ENCODE data around the gene DOCK7.
"Not testable (repeated sequence)": the region's sequence is repeated elsewhere in the genome, so short reads cannot be mapped to it uniquely, and the experiment has no call there.

The DOCK7 gene

GRCh38 chr1:62527346-62527745 is 160.8 kb downstream of the DOCK7 start:
- not testable (repeated sequence) for DNase-seq

- DNase-seq: no peak
These were observed 164.3 kb downstream of the DOCK7 start for GRCh38 chr1:62523860-62524259.

GRCh38 chr1:62516600-62516999 is 171.6 kb downstream of the DOCK7 start:
- no peak for DNase-seq

- no peak for DNase-seq
These were observed 173.3 kb downstream of the DOCK7 start for GRCh38 chr1:62514746-62515423.

- DNase-seq: no peak
These were observed 175.2 kb downstream of the DOCK7 start for GRCh38 chr1:62513013-62513412.

- DNase-seq: no peak
These were observed 179.2 kb downstream of the DOCK7 start for GRCh38 chr1:62509028-62509427.

- DNase-seq: no peak
These were observed 179.9 kb downstream of the DOCK7 start for GRCh38 chr1:62508187-62508758.

GRCh38 chr1:62500210-62500609 is 188.0 kb downstream of the DOCK7 start:
- DNase-seq: no peak

- no peak for DNase-seq
These were observed 194.0 kb downstream of the DOCK7 start for GRCh38 chr1:62494137-62494536.

- no peak for DNase-seq
These were observed 194.5 kb downstream of the DOCK7 start for GRCh38 chr1:62493656-62494055.

GRCh38 chr1:62492521-62492920 is 195.7 kb downstream of the DOCK7 start:
- DNase-seq: no peak

- DNase-seq: no peak
These were observed 200.2 kb downstream of the DOCK7 start for GRCh38 chr1:62487956-62488355.

- no peak for DNase-seq
These were observed 203.2 kb downstream of the DOCK7 start for GRCh38 chr1:62484824-62485468.

- no peak for DNase-seq
These were observed 206.5 kb downstream of the DOCK7 start for GRCh38 chr1:62481681-62482080.

GRCh38 chr1:62476525-62477219 is 211.5 kb downstream of the DOCK7 start:
- no peak for DNase-seq

- DNase-seq: no peak
These were observed 221.1 kb downstream of the DOCK7 start for GRCh38 chr1:62467092-62467491.

GRCh38 chr1:62462370-62462769 is 225.8 kb downstream of the DOCK7 start:
- no peak for DNase-seq

GRCh38 chr1:62457955-62458354 is 230.2 kb downstream of the DOCK7 start:
- DNase-seq: no peak

GRCh38 chr1:62452951-62453350 is 235.2 kb downstream of the DOCK7 start:
- DNase-seq: no peak

- DNase-seq: no peak
These were observed 237.9 kb downstream of the DOCK7 start for GRCh38 chr1:62450301-62450700.

- no peak for DNase-seq
These were observed 239.8 kb downstream of the DOCK7 start for GRCh38 chr1:62448221-62448933.

GRCh38 chr1:62444701-62445100 is 243.5 kb downstream of the DOCK7 start:
- DNase-seq: no peak

Data from cerebellar nuclear complex (tissue), 1 donor.